CD4-positive, alpha-beta T cell treated with Interleukin-17A for 4 hours (primary cell): ENCODE measurements around the gene CMA1.
A peak's percentile ranks its signal among the peaks of the same experiment; 100 is the strongest.

ENCODE experiments used
- DNase-seq: peaks from one replicate; pipeline ENCODE4 v3.0.0-alpha.2; 2020; ENCODE audit warnings: mixed read lengths

The CMA1 gene

DNA sequence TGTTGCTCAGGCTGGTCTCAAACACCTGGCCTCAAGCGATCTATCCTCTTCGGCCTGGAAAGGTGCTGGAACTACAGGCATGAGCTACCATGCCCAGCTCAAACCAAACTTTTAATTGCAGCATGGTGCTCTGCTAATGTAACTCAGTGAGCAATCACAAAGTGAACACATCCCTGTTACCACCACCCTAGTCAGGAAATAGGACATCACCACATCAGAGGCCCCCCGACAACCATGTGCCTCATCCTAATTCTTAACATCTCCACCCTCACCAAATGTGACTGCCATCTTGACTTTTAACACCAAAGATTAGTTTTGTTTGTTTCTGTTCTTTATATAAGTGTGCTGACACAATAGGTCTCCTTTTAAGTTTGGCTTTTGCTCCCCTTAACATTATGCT lies 42.7 kb downstream of the CMA1 start:
- DNase-seq = peak; percentile 40

DNA sequence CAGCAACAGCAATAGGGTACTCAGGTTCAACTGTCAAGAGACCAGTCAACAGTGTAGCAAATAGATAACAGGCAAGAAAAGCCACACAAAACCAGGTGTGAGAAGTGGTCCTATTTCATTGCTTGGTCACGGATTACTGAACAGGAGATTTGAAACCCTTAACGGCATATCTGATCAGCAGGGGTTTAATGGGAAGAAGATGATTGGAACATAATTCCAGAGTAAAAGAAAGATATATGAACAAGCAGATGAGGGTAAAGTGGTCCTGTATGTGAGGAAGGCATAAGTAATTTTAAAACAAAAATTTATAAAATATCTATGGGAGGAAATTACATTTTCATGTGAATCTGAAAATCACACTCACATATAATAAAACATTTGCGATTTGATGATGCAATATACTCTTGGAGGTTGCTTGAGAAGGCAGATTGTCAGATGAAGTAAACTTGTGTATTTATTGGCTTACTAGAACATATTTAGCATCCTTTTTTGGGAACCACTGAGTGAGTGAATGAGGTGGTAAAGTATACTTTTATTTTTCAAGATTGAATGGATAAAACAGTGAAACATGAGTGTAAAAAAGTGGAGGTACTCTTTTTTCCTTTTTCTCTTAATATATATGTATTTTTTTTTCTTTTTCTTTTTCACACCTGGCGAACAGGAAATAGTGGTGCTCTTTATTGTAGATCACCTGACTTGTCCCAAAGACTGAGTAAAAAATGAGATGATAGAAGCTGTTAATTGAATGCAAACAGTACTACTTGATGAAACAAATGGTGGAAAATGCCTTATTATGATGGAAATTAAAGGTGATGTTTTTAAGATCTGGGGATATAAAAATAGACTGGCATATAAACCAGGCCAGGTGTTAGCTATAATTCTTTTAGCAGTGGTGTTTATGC lies 43.9 kb downstream of the CMA1 start:
- DNase-seq = no peak

DNA sequence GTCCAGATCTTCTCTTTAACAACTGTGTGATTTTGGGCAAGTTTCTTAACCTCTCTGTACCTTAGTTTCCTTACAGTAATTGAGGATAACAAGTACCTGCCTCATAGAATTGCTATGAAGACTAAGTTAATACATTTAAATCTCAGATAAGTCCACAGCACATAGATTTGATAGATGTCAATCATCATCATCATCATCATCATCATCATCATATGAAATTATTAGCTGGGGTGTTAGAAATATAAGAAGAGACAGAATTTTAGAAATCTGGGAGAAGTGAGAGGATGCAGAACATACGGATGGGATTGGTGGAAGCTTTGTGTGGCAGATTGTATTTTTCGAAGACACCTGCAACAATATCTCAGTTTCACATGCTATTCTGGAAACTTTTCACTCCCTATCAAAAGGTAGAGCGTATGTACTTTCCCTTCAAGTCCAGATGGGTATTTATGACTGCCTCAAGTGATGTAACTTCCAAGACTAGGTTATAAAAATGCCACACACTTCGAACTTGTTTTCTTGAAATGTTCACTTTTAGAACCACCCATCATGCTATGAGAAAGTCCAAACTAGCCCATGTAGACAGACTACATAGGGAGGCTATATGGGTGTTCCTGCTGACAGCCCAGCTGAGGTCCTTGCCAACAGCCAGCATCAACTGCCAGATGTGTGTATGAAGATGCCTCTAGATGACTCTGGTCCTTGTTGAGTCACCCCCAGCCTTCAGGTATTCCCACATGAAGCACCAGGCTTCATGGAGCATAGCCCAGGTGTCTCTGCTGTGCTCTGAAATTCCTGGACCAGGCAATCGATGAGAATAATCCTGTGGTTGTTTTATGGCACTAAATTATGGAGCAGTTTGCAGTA lies 44.8 kb downstream of the CMA1 start:
- DNase-seq = no peak

DNA sequence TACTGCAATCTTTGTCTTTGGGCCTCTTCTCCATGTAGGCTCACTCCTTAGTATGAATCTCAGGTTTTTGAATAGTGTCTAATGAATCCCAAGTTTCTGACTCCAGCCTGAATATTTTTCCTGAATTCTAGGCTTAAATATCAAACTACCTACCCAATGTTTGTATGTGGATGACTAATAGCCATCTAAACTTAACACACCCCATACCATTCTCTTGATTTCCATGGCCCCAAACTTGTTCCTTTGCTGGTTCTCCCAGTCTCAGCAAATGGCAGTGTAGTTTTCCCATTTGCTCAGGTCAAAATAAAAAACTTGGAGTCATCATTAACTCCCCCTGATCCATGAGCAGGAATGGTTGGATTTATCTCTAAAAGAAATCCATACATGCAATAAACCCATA lies 46.7 kb downstream of the CMA1 start:
- DNase-seq = no peak

DNA sequence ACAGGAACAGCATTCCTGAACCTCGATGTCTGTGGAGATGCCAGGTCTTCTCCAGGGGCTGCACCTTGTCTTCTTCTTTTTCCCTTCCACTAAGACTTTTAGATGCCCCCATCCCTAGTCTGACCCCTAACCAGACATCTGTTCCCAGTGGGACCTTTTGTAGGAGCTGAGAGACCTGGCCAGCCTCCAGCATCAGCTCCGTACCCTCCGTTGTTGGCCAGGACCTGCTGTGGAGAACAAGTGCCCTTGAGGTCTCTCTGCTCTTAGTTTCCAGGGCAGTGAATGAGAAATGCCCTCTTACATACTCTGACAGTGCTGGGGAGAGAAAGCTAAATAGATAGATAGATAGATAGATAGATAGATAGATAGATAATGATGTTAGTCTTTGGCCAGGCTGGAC lies 48.7 kb downstream of the CMA1 start:
- DNase-seq = no peak

DNA sequence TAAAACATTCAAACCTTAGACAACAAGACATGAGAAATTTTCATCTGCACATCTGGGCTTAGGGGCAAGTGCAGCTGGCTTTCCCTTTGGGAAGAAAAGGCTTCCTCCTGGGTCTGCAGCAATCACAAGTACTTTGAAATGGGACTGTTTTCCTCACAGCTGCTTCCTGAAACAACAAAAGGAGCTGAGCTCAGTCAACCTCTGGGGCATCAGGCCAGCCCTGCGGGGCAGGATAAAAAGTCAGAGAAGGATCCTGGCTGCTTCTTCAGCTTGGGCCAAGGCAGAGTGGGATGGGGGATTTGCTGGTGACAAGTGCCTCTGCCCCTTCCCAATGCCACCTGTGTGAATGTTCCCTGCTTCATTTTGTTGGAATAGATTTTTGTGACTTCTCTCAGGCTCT lies 49.3 kb downstream of the CMA1 start:
- no peak for DNase-seq

DNA sequence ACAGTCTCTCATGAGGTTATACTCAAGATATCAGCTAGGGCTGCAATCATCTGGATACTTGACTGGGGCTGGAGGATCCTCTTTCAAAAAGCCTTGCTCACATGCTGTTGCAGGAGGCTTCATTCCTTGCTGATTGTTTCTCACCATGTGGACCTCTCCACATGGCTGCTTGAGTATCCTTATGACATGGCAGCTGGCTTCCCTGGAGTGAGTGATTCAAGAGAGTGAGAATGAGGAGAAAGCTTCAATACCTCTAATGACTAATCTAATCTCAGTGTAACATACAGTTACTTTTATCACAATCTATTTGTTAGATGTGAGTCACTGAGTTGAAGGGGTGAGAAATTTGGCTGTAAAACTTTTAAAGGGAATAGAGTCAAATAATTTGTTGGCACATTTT lies 51.1 kb downstream of the CMA1 start:
- no peak for DNase-seq
